HepG2 (cell line): ENCODE data around the gene TMEM81. TPM values are rescaled to one million over a fixed set of nuclear protein-coding genes. Genes with fewer than 3 reads are reported as not detected.

Experiments used
- ATAC-seq: fragments of 200-7000 bp; cut with Tn5 transposase; 3 replicates; pipeline ENCODE4 v1.9.1; 2020; ENCODE audit warnings: mild to moderate bottlenecking, moderate library complexity
- BruUV-seq: library from RNA; stranded (reverse); fragments of 400-500 nt; replicated peaks from 2 replicates; lab custom pipeline; 2021; lab: Mats Ljungman, UMichigan
- CTCF ChIA-PET: fragments of 300-600 bp; formaldehyde crosslinking; extraction: SDS; loops from one replicate; lab custom pipeline; 2021; ENCODE audit warnings: low total read pairs, inconsistent platforms, low intra/inter-chr PET ratio; lab: Yijun Ruan, JAX
- POLR2A ChIA-PET: fragments of 350-600 bp; sonication (Branson Sonifier 250); formaldehyde crosslinking; loops from one replicate; lab custom pipeline; 2020; ENCODE audit warnings: antibody characterized with exemption, inconsistent platforms; lab: Yijun Ruan, JAX
- DNase-seq: peaks from one replicate; pipeline ENCODE4 v3.0.0-alpha.2; 2015; ENCODE audit warnings: low spot score
- FAIRE-seq: peaks from 3 replicates; lab custom pipeline; 2011; peaks lifted over from hg19 to GRCh38; lab: Jason Lieb, UNC
- H2AFZ ChIP-seq: one replicate; pipeline ENCODE4 v1.6.1; 2011; ENCODE audit warnings: low read length, inconsistent platforms
- H3K27ac ChIP-seq: fragments of 300-600 bp; 3 replicates; pipeline ENCODE4 v1.8.0; 2011; ENCODE audit warnings: mixed run types, mild to moderate bottlenecking, mixed read lengths, low read length, inconsistent platforms; ENCODE audit not compliant: insufficient read depth; ENCODE audit errors: extremely low read length
- H3K27me3 ChIP-seq, 2 experiments: fragments of 200-600 bp in 1 of 2; 2 replicates in 1 of 2; 3 replicates in 1 of 2; pipeline versions ENCODE4 v1.6.0 to v1.8.0; 2011; ENCODE audit warnings: low read length in 2 of 2, mild to moderate bottlenecking in 2 of 2, moderate library complexity in 2 of 2, inconsistent platforms in 1 of 2; ENCODE audit not compliant: insufficient read depth in 2 of 2, control insufficient read depth in 1 of 2
- H3K36me3 ChIP-seq, 2 experiments: fragments of 200-600 bp in 1 of 2; replicated peaks in 1 of 2; 2 replicates in 1 of 2; 3 replicates in 1 of 2; pipeline versions ENCODE4 v1.5.1 to v1.8.0; 2011; ENCODE audit warnings: low read length in 2 of 2, inconsistent platforms in 1 of 2; ENCODE audit not compliant: insufficient read depth in 2 of 2, control insufficient read depth in 1 of 2
- H3K4me1 ChIP-seq: 2 replicates; pipeline ENCODE4 v1.5.1; 2012; ENCODE audit warnings: low read length, inconsistent platforms; ENCODE audit not compliant: insufficient read depth
- H3K4me2 ChIP-seq: 2 replicates; pipeline ENCODE4 v1.6.0; 2011; ENCODE audit warnings: low read depth, low read length, inconsistent platforms
- H3K4me3 ChIP-seq, 3 experiments: fragments of 200-600 bp in 1 of 3; sonication (generic), shearing (Covaris generic) in 1 of 3; replicated peaks in 1 of 3; 2 replicates each; pipeline ENCODE4 v1.5.1; 2011 to 2016; ENCODE audit warnings: low read length in 3 of 3, inconsistent platforms in 2 of 3, low read depth in 2 of 3, mild to moderate bottlenecking in 2 of 3, control low read depth in 1 of 3, mixed read lengths in 1 of 3; ENCODE audit not compliant: insufficient read depth in 1 of 3
- H3K79me2 ChIP-seq: one replicate; pipeline ENCODE4 v1.6.1; 2011; ENCODE audit warnings: low read length, inconsistent platforms; ENCODE audit not compliant: insufficient read depth
- H3K9ac ChIP-seq: 2 replicates; pipeline ENCODE4 v1.6.0; 2011; ENCODE audit warnings: mild to moderate bottlenecking, low read depth, low read length, inconsistent platforms; ENCODE audit not compliant: insufficient read depth
- H3K9me3 ChIP-seq: 2 replicates; pipeline ENCODE4 v1.5.1; 2012; ENCODE audit warnings: mild to moderate bottlenecking, low read length
- H4K20me1 ChIP-seq: 2 replicates; pipeline ENCODE4 v1.6.0; 2011; ENCODE audit warnings: inconsistent platforms, mild to moderate bottlenecking, low read length, moderate library complexity; ENCODE audit not compliant: insufficient read depth
- ARID4A ChIP-seq: sonication (generic); formaldehyde crosslinking; IDR thresholded peaks from 2 replicates; pipeline ENCODE4 v1.5.0; 2020; ENCODE audit warnings: mild to moderate bottlenecking, missing genetic modification reagents, borderline replicate concordance
- HDAC1 ChIP-seq: sonication (generic); formaldehyde crosslinking; IDR thresholded peaks from 2 replicates; pipeline ENCODE4 v1.5.1; 2020; ENCODE audit warnings: mild to moderate bottlenecking, missing genetic modification reagents
- TBL1XR1 ChIP-seq: fragments of 150-350 bp; IDR thresholded peaks from 2 replicates; pipeline ENCODE4 v1.6.1; 2014; ENCODE audit warnings: borderline replicate concordance, low read length; ENCODE audit not compliant: partially characterized antibody
- ZMAT5 ChIP-seq: sonication (generic); formaldehyde crosslinking; IDR thresholded peaks from 2 replicates; pipeline ENCODE4 v1.5.0; 2020; ENCODE audit warnings: mild to moderate bottlenecking, low read depth, missing genetic modification reagents, borderline replicate concordance
- ZNF3 ChIP-seq: IDR thresholded peaks from 2 replicates; pipeline ENCODE4 v1.7.0; 2017; ENCODE audit warnings: inconsistent platforms
- ZNF317 ChIP-seq: sonication (generic); formaldehyde crosslinking; IDR thresholded peaks from 2 replicates; pipeline ENCODE4 v1.5.0; 2020; ENCODE audit warnings: mild to moderate bottlenecking, missing genetic modification reagents
- ZNF432 ChIP-seq: sonication (generic); formaldehyde crosslinking; IDR thresholded peaks from 2 replicates; pipeline ENCODE4 v1.5.0; 2020; ENCODE audit warnings: missing genetic modification reagents, mild to moderate bottlenecking, borderline replicate concordance
- ZNF496 ChIP-seq: sonication (generic); formaldehyde crosslinking; IDR thresholded peaks from 2 replicates; pipeline ENCODE4 v1.8.1; 2023; ENCODE audit warnings: mild to moderate bottlenecking, moderate library complexity, missing genetic modification reagents; ENCODE audit not compliant: insufficient replicate concordance
- WGBS: methylation state at CpG from one replicate; pipeline ENCODE4 v1.1.6; 2017; ENCODE audit warnings: low lambda C conversion rate; 5-methylcytosine and 5-hydroxymethylcytosine counted together
- in situ Hi-C: cut with HindIII; loops from 2 replicates; pipeline ENCODE4 v1.10.0; 2017; ENCODE audit warnings: low pct_unique_long_range_greater_than_20kb; ENCODE audit not compliant: extremely low pct_ligation_motif_present
- intact Hi-C: fragments of 100-400 bp; cut with micrococcal nuclease; formaldehyde crosslinking; loops from one replicate; pipeline ENCODE4 v1.10.0; 2022; ENCODE audit not compliant: unreplicated experiment
- polyA plus RNA-seq, 8 experiments: library from polyadenylated mRNA; depleted of rRNA in 3 of 8; stranded (reverse) in 7 of 8; unstranded in 1 of 8; fragments of >200 nt; fragmentation: Illumina TruSeq in 4 of 8; extraction: Trizol in 4 of 8; gene quantifications; 2 replicates each; pipeline versions ENCODE4 v1.2.1 to v1.2.3, GENCODE V29; 2011 to 2016; ENCODE audit warnings: low read depth in 4 of 8, missing spikeins in 1 of 8, mixed read lengths in 1 of 8; ENCODE audit not compliant: insufficient read depth in 1 of 8
- total RNA-seq, 5 experiments: library from RNA; depleted of rRNA; stranded (reverse); fragments of >200 nt; fragmentation: Illumina TruSeq; extraction: Trizol; gene quantifications; 2 replicates each; pipeline ENCODE4 v1.2.3, GENCODE V29; 2016; ENCODE audit warnings: low read depth in 1 of 5
- TF ChIP-seq, protein P1 (sequence below): sonication (generic); formaldehyde crosslinking; IDR thresholded peaks from 2 replicates; pipeline ENCODE4 v1.8.1; 2022; ENCODE audit warnings: mild to moderate bottlenecking, missing genetic modification reagents
- TF ChIP-seq, protein P2 (sequence below): sonication (generic); formaldehyde crosslinking; conservative IDR thresholded peaks from 2 replicates; pipeline ENCODE4 v1.8.1; 2023; ENCODE audit warnings: missing genetic modification reagents

TMEM81 gene
- total and polyA plus RNA-seq, 2 of the 13 experiments (the other 11 are each of a cell fraction or from before 2014, with no cell fraction given), result 1.1 TPM

DNA sequence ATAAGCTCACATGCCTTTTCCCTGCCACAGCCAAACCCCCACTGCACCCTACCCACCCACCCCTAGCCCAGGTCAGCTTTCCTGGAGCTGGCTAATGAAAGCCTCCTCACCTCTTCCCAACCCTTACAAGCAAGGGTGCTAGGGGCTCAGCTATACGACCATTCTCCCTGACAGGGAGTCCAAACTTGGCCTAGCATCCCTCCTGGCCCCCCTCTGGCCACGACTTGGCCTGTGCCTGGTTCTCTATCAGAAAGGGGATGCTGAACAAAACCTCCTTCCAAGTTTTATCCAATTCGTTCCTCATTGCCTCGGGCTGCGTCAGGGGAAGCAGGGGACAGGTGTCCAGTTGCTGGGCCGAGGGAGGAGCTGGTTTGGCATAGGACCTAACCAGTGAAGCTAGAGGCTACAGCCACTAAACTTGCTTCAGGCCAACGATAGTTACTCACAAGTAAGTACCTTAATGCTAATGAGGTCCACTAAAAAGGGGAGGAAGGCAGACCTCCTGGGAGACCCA, 8.6 kb downstream of the TMEM81 start:
- in situ Hi-C loops (no loop called here), intact Hi-C loops (no loop called here)
- Histone ChIP-seq H3K79me2 (no peaks in the 10 kb centered on the region), H3K27me3 (peaks cover 0 to 19% of the 10 kb centered on the region in 2 experiments; a peak in 2 of 5 replicates), H3K4me3 (no peak overlapping the region), H3K36me3 (no peaks in the 10 kb centered on the region), H3K27ac (no peak overlapping the region), H3K4me2 (no peak overlapping the region), H3K9ac (no peak overlapping the region), H2AFZ (no peak overlapping the region), H3K4me1 (no peaks in the 10 kb centered on the region), H4K20me1 (no peaks in the 10 kb centered on the region), H3K9me3 (no peaks in the 10 kb centered on the region)
- DNase-seq, result no peak
- POLR2A ChIA-PET, result no interaction called here
- BruUV-seq, result no TSS peak
- CTCF ChIA-PET, result no interaction called here
- WGBS, result 2% methylated on average over 7 of the region's 7 CpGs
- no peak for ATAC-seq
- TF ChIP-seq ZNF317 (CRISPR knock-in tag) (no peak), ZNF496 (no peak), ARID4A (CRISPR knock-in tag) (no peak), ZNF432 (CRISPR knock-in tag) (no peak), TBL1XR1 (no peak), ZNF3 (CRISPR knock-in tag) (no peak), ZMAT5 (CRISPR knock-in tag) (no peak), HDAC1 (no peak)
- TF ChIP-seq, protein P1, sequence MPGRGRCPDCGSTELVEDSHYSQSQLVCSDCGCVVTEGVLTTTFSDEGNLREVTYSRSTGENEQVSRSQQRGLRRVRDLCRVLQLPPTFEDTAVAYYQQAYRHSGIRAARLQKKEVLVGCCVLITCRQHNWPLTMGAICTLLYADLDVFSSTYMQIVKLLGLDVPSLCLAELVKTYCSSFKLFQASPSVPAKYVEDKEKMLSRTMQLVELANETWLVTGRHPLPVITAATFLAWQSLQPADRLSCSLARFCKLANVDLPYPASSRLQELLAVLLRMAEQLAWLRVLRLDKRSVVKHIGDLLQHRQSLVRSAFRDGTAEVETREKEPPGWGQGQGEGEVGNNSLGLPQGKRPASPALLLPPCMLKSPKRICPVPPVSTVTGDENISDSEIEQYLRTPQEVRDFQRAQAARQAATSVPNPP (CRISPR knock-in tag), result no peak
- TF ChIP-seq, protein P2, sequence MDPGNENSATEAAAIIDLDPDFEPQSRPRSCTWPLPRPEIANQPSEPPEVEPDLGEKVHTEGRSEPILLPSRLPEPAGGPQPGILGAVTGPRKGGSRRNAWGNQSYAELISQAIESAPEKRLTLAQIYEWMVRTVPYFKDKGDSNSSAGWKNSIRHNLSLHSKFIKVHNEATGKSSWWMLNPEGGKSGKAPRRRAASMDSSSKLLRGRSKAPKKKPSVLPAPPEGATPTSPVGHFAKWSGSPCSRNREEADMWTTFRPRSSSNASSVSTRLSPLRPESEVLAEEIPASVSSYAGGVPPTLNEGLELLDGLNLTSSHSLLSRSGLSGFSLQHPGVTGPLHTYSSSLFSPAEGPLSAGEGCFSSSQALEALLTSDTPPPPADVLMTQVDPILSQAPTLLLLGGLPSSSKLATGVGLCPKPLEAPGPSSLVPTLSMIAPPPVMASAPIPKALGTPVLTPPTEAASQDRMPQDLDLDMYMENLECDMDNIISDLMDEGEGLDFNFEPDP, result no peak
- no peak for FAIRE-seq
